ENCODE data around the gene CLDN18.

DNA sequence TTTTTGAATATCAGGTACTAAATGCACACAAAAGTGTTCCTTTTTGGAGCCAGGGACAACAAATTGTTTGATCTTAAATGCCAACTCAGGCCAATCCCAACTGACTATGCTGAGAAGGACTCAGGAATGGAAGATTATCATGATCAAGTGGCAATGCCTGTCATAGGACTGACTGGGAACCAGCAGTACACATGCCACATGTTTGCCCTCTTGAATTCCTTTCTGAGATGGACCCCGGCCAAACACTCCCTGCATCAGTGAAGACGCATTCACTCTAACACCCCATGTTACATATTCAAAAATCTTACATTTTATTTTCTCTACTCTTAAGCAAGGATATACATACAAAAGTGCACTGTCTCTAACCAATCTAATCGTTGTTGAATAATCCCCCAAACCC is 36.1 kb downstream of the CLDN18 start:
- TF ChIP-seq POLR2A (IDR thresholded peaks at IDR 0.05; ENCODE audit: low read depth) = no peak
- TF ChIP-seq, protein P1, sequence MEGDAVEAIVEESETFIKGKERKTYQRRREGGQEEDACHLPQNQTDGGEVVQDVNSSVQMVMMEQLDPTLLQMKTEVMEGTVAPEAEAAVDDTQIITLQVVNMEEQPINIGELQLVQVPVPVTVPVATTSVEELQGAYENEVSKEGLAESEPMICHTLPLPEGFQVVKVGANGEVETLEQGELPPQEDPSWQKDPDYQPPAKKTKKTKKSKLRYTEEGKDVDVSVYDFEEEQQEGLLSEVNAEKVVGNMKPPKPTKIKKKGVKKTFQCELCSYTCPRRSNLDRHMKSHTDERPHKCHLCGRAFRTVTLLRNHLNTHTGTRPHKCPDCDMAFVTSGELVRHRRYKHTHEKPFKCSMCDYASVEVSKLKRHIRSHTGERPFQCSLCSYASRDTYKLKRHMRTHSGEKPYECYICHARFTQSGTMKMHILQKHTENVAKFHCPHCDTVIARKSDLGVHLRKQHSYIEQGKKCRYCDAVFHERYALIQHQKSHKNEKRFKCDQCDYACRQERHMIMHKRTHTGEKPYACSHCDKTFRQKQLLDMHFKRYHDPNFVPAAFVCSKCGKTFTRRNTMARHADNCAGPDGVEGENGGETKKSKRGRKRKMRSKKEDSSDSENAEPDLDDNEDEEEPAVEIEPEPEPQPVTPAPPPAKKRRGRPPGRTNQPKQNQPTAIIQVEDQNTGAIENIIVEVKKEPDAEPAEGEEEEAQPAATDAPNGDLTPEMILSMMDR (IDR thresholded peaks at IDR 0.05) = no peak
- no peak for TF ChIP-seq POLR2AphosphoS5 (IDR thresholded peaks at IDR 0.05)

All from esophagus muscularis mucosa (tissue), 3 donors.